ENCODE data around the gene DIRAS3.

- TF ChIP-seq, protein P1, sequence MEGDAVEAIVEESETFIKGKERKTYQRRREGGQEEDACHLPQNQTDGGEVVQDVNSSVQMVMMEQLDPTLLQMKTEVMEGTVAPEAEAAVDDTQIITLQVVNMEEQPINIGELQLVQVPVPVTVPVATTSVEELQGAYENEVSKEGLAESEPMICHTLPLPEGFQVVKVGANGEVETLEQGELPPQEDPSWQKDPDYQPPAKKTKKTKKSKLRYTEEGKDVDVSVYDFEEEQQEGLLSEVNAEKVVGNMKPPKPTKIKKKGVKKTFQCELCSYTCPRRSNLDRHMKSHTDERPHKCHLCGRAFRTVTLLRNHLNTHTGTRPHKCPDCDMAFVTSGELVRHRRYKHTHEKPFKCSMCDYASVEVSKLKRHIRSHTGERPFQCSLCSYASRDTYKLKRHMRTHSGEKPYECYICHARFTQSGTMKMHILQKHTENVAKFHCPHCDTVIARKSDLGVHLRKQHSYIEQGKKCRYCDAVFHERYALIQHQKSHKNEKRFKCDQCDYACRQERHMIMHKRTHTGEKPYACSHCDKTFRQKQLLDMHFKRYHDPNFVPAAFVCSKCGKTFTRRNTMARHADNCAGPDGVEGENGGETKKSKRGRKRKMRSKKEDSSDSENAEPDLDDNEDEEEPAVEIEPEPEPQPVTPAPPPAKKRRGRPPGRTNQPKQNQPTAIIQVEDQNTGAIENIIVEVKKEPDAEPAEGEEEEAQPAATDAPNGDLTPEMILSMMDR (IDR thresholded peaks at IDR 0.05): no peak
- TF ChIP-seq POLR2A (IDR thresholded peaks at IDR 0.05): no peak
- no peak for TF ChIP-seq EP300 (IDR thresholded peaks at IDR 0.05)
These were observed 34.5 kb downstream of the DIRAS3 start for GRCh38 chr1:68015971-68016370.
